GM19240 (cell line): Measurements from ENCODE around the gene CDC14A.

Experiments used
- DNase-seq: peaks from one replicate; pipeline ENCODE4 v3.0.0; 2011; ENCODE audit warnings: low spot score; ENCODE audit not compliant: insufficient read length

The CDC14A gene

GRCh38 chr1:100443811-100444571 is 91.7 kb downstream of the CDC14A start:
- no peak for DNase-seq

DNA sequence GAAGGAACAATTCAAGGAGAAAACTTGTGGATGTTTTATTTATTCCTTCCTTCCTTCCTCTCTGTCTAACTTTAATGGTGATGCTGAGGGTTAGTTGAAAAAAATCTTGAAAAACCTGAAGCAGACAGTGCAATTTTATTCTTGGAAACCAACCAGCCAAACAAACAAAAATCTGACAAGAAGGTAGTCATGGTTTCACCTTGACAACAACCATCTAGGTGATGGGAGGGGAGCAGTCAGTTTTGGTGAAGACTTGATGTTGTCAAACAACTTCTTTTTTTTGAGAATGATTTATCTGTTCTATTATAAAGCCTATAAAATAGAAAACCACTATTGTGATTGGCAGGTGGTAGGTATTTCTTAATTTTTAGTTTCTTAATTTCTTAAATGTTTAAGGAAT is 93.3 kb downstream of the CDC14A start:
- DNase-seq, result no peak

- DNase-seq, result no peak
Observed at GRCh38 chr1:100448366-100448765, 96.1 kb downstream of the CDC14A start.

GRCh38 chr1:100449477-100449876 is 97.2 kb downstream of the CDC14A start:
- DNase-seq, result no peak

DNA sequence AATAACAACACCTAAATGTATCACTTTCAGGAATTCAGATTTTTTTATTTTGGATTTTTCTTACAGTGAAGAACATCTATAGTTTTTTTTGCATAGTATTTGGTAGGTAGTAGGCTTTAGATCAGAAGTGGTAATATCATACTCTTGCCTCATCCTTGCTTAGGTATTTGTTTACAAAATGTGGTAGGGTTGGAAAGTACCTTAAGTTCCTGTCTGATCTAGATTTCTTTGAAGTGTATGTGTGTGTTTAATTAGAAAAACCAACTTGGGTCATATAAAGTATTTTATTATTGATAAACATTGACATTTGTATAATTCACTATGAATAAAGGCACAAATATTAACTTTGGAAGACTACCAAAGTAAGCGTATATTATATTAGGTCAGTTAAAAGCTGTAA is 100.3 kb downstream of the CDC14A start:
- no peak for DNase-seq

GRCh38 chr1:100455478-100456072 is 103.3 kb downstream of the CDC14A start:
- DNase-seq, result no peak

DNA sequence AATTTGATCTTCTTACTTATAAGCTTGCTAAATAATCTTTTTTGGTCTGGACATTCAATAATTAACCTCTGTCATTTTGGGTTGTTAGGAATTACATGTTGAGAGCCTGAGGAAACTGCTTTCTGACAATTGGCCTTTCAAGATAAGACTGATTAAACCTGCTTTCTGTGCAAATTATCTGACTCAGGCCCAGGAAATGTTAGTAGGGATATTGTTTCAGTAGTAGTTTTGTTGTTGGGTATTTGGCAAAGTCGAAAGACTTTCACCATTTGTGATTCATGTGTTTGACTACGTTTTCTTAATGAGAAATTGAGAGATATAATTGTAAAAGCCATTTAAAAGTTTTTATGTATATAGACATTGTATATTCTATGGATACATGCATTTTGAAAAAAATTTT is 104.6 kb downstream of the CDC14A start:
- DNase-seq, result no peak

GRCh38 chr1:100457683-100458082 is 105.4 kb downstream of the CDC14A start:
- no peak for DNase-seq

- DNase-seq, result no peak
Observed at GRCh38 chr1:100458661-100459357, 106.5 kb downstream of the CDC14A start.

GRCh38 chr1:100459358-100460114 is 107.2 kb downstream of the CDC14A start:
- peak; percentile 26 for DNase-seq

DNA sequence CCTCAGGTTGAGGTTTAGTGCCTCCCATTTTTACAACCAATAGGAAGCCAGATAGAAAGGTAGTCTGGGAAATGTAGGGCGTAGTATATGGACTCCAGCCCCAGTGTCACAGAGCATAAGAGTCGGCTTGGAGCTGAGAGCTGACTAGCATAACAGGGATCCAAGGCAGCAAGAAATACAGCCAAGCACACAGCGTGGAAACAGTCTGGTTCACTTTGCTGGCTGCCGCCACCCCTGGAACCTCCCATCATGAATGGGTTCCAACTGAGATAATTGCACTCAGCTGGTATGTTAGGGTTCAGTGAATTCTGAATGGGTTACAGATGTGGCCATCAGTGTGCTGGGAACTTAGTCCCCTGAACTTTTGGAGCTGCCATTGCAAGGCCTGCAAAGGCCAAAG is 108.9 kb downstream of the CDC14A start:
- no peak for DNase-seq

DNA sequence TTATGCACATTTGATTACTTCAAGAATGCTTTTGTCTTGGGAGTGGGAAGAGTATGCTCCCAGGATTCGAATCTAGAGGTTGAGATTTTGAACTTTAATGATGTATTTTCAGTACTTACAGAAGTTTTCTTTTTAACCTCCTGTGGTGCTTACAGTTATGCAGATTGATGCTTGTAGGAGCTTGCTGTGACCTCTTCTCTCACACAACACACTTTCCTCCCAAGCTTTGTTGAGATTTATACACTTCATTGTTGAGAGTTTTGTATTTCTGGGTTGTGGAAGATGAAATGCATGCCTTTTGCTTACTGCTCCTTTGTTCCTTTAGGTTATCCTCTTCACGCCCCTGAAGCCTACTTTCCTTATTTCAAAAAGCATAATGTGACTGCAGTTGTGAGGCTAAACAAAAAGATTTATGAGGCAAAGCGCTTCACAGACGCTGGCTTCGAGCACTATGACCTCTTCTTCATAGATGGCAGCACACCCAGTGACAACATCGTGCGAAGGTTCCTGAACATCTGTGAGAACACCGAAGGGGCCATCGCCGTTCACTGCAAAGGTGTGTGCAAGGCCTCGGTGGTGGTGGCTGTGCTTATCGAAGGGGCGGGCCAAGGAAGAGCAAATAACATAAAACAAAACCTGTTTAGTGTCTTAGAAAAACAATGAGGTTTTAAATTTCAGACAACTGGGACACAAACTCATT is 110.2 kb downstream of the CDC14A start:
- no peak for DNase-seq

DNA sequence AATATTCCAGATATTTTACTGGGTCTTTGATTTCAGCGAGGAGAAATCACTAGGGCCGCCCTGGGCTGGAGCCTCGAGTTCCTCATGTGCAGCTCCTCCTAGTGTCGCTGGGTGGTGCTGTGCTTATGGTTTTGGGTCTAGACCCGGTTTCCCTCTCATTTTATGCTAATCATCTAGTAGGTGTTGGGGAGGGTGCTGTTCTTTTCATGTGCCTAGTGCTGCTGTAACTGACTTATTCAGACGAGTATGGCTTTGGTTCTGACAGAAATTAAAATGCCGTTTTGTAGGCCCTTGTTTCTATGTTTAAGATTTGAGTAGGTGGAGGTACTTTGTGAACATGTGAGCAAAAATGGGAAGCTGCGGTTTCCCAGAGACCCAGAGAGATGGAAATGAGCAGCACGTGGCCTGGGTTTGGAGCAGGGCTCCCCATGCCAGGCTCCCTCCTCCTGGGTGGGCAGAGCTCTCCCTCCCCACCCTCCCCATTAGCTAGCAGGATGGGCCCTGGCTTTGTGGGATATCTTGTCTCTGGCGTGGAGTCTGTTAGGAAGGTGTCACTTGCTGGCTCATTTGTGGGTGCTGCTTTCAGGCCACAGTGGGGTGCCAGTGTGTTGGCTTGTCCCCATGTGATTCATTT is 111.6 kb downstream of the CDC14A start:
- peak; percentile 12 for DNase-seq

- DNase-seq, result no peak
Observed at GRCh38 chr1:100469578-100469977, 117.3 kb downstream of the CDC14A start.

DNA sequence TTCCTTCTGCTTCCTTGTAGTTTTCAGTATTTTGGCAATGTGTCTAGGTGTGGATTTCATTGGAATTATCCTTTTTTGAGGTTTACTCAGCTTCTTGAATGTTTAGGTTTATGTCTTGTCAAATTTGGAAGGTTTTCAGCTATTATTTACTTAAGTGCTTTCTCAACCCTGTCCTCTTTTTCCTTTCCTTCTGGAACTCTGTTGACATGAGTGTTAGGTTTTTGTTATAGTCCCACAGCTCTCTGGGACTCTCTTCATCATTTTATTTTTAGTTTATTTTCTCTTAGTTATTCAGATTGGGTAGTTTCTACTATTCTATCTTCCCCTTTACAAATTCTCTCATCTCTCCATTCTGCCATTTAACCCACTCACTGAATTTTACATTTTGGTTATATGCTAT is 122.5 kb downstream of the CDC14A start:
- no peak for DNase-seq

- DNase-seq, result no peak
Observed at GRCh38 chr1:100476735-100477290, 124.5 kb downstream of the CDC14A start.

GRCh38 chr1:100478816-100479215 is 126.5 kb downstream of the CDC14A start:
- no peak for DNase-seq

DNA sequence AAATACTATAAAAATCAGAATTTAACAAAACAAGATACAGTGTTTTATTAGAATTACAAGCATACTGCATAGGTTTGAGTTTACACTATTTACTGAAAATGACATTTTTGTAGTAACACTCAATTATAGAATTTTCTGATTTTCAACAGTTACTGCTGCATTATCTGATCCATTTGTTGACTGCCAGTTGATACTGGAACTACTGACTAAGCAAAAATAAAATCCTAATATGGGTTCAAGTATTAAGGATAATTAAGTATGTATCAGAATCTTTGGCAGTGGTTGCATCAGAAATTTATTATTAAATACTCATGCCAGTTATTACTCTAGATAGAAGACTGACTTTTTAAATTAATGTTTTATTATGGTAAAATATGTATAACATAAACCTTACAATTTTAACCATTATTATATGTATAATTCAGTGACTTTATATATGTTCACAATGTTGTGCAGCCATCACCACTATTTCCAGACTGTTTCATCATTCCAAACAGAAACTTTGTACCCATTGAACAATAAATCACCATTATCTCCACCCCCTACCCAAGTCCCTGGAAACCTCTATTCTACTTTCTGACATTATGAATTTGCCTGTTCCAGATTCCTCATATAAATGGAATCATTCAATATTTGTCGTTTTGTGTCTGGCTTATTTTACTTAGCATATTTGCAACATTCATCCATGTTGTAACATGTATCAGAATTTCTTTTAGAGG is 127.5 kb downstream of the CDC14A start:
- no peak for DNase-seq

GRCh38 chr1:100481303-100481702 is 129.0 kb downstream of the CDC14A start:
- DNase-seq, result no peak

- no peak for DNase-seq
Observed at GRCh38 chr1:100482167-100482566, 129.9 kb downstream of the CDC14A start.
